Measurements from ENCODE around the gene BCAS3.
"Not testable (repeated sequence)": the region's sequence is repeated elsewhere in the genome, so short reads cannot be mapped to it uniquely, and the experiment has no call there.

GRCh38 chr17:60886731-60887613 is 209.3 kb downstream of the BCAS3 start:
- not testable (repeated sequence) for TF ChIP-seq CTCF (conservative IDR thresholded peaks at IDR 0.05); ZFX (IDR thresholded peaks at IDR 0.05)

Data from C4-2B (cell line).